Measurements from ENCODE around the gene SUSD1.

DNA sequence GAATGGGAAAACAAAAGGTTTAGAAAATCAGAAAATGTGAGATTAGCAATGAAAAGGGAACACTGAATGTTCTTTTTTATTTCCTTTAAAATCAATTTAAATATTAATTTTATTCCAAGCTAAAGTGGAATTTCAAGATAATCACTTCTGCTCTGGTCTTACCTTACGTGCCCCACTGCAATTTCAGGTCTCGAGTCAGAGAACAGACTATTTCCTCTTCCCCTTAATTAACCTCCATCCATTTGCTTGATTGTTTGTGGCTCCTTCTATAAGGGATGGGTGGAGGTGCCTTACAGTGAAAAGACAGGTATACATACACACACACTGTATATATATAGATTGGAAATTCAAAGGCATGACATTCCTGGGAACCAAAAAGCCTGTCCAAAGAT lies 137.1 kb downstream of the SUSD1 start:
- no peak for TF ChIP-seq CTCF (IDR thresholded peaks at IDR 0.05 in 2 of 3, conservative IDR thresholded peaks at IDR 0.05 in 1 of 3; ENCODE audit: borderline replicate concordance in 1 of 3, insufficient read depth in 1 of 3, low read depth in 2 of 3, low read length in 2 of 3)
- no peak for TF ChIP-seq FOSL1 (IDR thresholded peaks at IDR 0.05; ENCODE audit: low read depth)

All from HCT116 (cell line).